GM23338 (cell line): ENCODE measurements around the gene TPK1.

Experiments used
- CREB1 ChIP-seq: fragments of 250-450 bp; sonication (Bioruptor Pico); IDR thresholded peaks from 2 replicates; pipeline ENCODE4 v1.5.0; 2020; ENCODE audit warnings: low read depth, mild to moderate bottlenecking, moderate library complexity
- POLR2AphosphoS5 ChIP-seq: IDR thresholded peaks from 2 replicates; pipeline ENCODE4 v1.6.1; 2016; ENCODE audit warnings: antibody characterized with exemption, low read depth
- TF ChIP-seq, protein P1 (sequence below): IDR thresholded peaks from one replicate; pipeline ENCODE4 v1.6.1; 2018; ENCODE audit warnings: antibody characterized with exemption; ENCODE audit not compliant: unreplicated experiment
- TF ChIP-seq, protein P2 (sequence below), 2 experiments: fragments of 200-600 bp in 1 of 2; sonication (generic) in 1 of 2; conservative IDR thresholded peaks; 2 replicates each; pipeline versions ENCODE4 v1.5.1 to v1.6.1; 2016 to 2017; ENCODE audit warnings: antibody characterized with exemption in 2 of 2, low read depth in 2 of 2, mild to moderate bottlenecking in 2 of 2, moderate library complexity in 1 of 2

- TF ChIP-seq, protein P1, sequence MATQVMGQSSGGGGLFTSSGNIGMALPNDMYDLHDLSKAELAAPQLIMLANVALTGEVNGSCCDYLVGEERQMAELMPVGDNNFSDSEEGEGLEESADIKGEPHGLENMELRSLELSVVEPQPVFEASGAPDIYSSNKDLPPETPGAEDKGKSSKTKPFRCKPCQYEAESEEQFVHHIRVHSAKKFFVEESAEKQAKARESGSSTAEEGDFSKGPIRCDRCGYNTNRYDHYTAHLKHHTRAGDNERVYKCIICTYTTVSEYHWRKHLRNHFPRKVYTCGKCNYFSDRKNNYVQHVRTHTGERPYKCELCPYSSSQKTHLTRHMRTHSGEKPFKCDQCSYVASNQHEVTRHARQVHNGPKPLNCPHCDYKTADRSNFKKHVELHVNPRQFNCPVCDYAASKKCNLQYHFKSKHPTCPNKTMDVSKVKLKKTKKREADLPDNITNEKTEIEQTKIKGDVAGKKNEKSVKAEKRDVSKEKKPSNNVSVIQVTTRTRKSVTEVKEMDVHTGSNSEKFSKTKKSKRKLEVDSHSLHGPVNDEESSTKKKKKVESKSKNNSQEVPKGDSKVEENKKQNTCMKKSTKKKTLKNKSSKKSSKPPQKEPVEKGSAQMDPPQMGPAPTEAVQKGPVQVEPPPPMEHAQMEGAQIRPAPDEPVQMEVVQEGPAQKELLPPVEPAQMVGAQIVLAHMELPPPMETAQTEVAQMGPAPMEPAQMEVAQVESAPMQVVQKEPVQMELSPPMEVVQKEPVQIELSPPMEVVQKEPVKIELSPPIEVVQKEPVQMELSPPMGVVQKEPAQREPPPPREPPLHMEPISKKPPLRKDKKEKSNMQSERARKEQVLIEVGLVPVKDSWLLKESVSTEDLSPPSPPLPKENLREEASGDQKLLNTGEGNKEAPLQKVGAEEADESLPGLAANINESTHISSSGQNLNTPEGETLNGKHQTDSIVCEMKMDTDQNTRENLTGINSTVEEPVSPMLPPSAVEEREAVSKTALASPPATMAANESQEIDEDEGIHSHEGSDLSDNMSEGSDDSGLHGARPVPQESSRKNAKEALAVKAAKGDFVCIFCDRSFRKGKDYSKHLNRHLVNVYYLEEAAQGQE, result no peak
- TF ChIP-seq, protein P2, sequence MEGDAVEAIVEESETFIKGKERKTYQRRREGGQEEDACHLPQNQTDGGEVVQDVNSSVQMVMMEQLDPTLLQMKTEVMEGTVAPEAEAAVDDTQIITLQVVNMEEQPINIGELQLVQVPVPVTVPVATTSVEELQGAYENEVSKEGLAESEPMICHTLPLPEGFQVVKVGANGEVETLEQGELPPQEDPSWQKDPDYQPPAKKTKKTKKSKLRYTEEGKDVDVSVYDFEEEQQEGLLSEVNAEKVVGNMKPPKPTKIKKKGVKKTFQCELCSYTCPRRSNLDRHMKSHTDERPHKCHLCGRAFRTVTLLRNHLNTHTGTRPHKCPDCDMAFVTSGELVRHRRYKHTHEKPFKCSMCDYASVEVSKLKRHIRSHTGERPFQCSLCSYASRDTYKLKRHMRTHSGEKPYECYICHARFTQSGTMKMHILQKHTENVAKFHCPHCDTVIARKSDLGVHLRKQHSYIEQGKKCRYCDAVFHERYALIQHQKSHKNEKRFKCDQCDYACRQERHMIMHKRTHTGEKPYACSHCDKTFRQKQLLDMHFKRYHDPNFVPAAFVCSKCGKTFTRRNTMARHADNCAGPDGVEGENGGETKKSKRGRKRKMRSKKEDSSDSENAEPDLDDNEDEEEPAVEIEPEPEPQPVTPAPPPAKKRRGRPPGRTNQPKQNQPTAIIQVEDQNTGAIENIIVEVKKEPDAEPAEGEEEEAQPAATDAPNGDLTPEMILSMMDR (conservative IDR thresholded peaks at IDR 0.05; ENCODE audit: low read depth in 2 of 2), result no peak
- TF ChIP-seq CREB1 (CRISPR knock-in tag), result no peak
- TF ChIP-seq POLR2AphosphoS5, result no peak
These were observed 286.0 kb downstream of the TPK1 start for GRCh38 chr7:144549861-144550260.
